ENCODE data around the gene POLR3A.

GRCh38 chr10:77946084-77946483 lies 83.2 kb downstream of the POLR3A start:
- TF ChIP-seq, protein P1, sequence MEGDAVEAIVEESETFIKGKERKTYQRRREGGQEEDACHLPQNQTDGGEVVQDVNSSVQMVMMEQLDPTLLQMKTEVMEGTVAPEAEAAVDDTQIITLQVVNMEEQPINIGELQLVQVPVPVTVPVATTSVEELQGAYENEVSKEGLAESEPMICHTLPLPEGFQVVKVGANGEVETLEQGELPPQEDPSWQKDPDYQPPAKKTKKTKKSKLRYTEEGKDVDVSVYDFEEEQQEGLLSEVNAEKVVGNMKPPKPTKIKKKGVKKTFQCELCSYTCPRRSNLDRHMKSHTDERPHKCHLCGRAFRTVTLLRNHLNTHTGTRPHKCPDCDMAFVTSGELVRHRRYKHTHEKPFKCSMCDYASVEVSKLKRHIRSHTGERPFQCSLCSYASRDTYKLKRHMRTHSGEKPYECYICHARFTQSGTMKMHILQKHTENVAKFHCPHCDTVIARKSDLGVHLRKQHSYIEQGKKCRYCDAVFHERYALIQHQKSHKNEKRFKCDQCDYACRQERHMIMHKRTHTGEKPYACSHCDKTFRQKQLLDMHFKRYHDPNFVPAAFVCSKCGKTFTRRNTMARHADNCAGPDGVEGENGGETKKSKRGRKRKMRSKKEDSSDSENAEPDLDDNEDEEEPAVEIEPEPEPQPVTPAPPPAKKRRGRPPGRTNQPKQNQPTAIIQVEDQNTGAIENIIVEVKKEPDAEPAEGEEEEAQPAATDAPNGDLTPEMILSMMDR (conservative IDR thresholded peaks at IDR 0.05) = no peak
- TF ChIP-seq EZH2 (IDR thresholded peaks at IDR 0.05; ENCODE audit: low read depth) = no peak
